GM12878 (cell line): ENCODE results near the gene LIG4. TPM values are rescaled to one million over a fixed set of nuclear protein-coding genes. Genes with fewer than 3 reads are reported as not detected.

Source experiments
- EGR1 ChIP-seq, 2 experiments: IDR thresholded peaks; 1 replicate in 1 of 2; 2 replicates in 1 of 2; pipeline ENCODE4 v1.6.1; 2011 to 2012; ENCODE audit warnings: low read depth in 2 of 2, low read length in 2 of 2, borderline replicate concordance in 1 of 2, mild to moderate bottlenecking in 1 of 2, moderate library complexity in 1 of 2
- GATAD2B ChIP-seq: fragments of 450-650 bp; conservative IDR thresholded peaks from 2 replicates; pipeline ENCODE4 v1.6.1; 2017; ENCODE audit warnings: low read depth, mild to moderate bottlenecking, moderate library complexity
- IKZF2 ChIP-seq, 2 experiments: fragments of 450-650 bp; IDR thresholded peaks; 2 replicates each; pipeline ENCODE4 v1.6.1; 2017; ENCODE audit warnings: mild to moderate bottlenecking in 2 of 2, moderate library complexity in 2 of 2
- JUNB ChIP-seq: IDR thresholded peaks from 2 replicates; pipeline ENCODE4 v1.6.1; 2016; ENCODE audit warnings: antibody characterized with exemption, mild to moderate bottlenecking
- MEF2A ChIP-seq: IDR thresholded peaks from 2 replicates; pipeline ENCODE4 v1.6.1; 2011; ENCODE audit warnings: low read depth, mild to moderate bottlenecking, low read length, moderate library complexity; ENCODE audit not compliant: insufficient read depth
- NFYB ChIP-seq: IDR thresholded peaks from 2 replicates; pipeline ENCODE4 v1.6.1; 2011; ENCODE audit warnings: low read depth, mild to moderate bottlenecking, low read length, improper control_type of control experiment, moderate library complexity; ENCODE audit not compliant: insufficient read depth
- PAX5 ChIP-seq: IDR thresholded peaks from 2 replicates; pipeline ENCODE4 v1.6.1; 2011; ENCODE audit warnings: low read depth, low read length, borderline replicate concordance
- PKNOX1 ChIP-seq: fragments of 450-650 bp; IDR thresholded peaks from 2 replicates; pipeline ENCODE4 v1.6.1; 2016; ENCODE audit warnings: mild to moderate bottlenecking
- PML ChIP-seq: IDR thresholded peaks from 2 replicates; pipeline ENCODE4 v1.6.1; 2012; ENCODE audit warnings: low read length, inconsistent platforms
- TBL1XR1 ChIP-seq: IDR thresholded peaks from 2 replicates; pipeline ENCODE4 v1.6.1; 2012; ENCODE audit warnings: low read depth, low read length, improper control_type of control experiment
- TCF7 ChIP-seq: IDR thresholded peaks from 2 replicates; pipeline ENCODE4 v1.6.1; 2014; ENCODE audit warnings: antibody characterized with exemption, borderline replicate concordance
- YY1 ChIP-seq: IDR thresholded peaks from 2 replicates; pipeline ENCODE4 v1.6.1; 2011; ENCODE audit warnings: low read depth, mild to moderate bottlenecking, low read length
- ZBTB11 ChIP-seq: fragments of 450-650 bp; formaldehyde crosslinking; IDR thresholded peaks from 2 replicates; pipeline ENCODE4 v1.5.0; 2022; ENCODE audit warnings: mild to moderate bottlenecking, missing genetic modification characterization
- ZBTB4 ChIP-seq: fragments of 450-650 bp; formaldehyde crosslinking; IDR thresholded peaks from 2 replicates; pipeline ENCODE4 v1.4.0; 2022; ENCODE audit warnings: mild to moderate bottlenecking, moderate library complexity
- ZNF24 ChIP-seq: fragments of 450-650 bp; IDR thresholded peaks from 2 replicates; pipeline ENCODE4 v1.6.1; 2017; ENCODE audit warnings: antibody characterized with exemption, mild to moderate bottlenecking
- ZNF592 ChIP-seq: fragments of 450-650 bp; IDR thresholded peaks from 2 replicates; pipeline ENCODE4 v1.6.1; 2017; ENCODE audit warnings: mild to moderate bottlenecking, moderate library complexity
- polyA plus RNA-seq, 11 experiments: library from polyadenylated mRNA; depleted of rRNA in 4 of 11; unstranded in 6 of 11; stranded (reverse) in 5 of 11; fragments of >200 nt; fragmentation: Nextera tagmentation in 4 of 11; fragmentation: Illumina TruSeq in 1 of 11; extraction: Ambion mirVana in 4 of 11; extraction: Trizol in 1 of 11; gene quantifications; 1 replicate in 1 of 11; 2 replicates in 10 of 11; pipeline versions ENCODE4 v1.2.1 to v1.2.3, GENCODE V29; 2011 to 2016; ENCODE audit warnings: inconsistent platforms in 2 of 11, missing spikeins in 2 of 11, low read depth in 1 of 11
- total RNA-seq, 4 experiments: library from RNA; depleted of rRNA in 3 of 4; stranded (reverse); fragments of >200 nt in 3 of 4; fragmentation: Illumina TruSeq in 1 of 4; extraction: Trizol in 1 of 4; gene quantifications; 2 replicates each; pipeline versions ENCODE4 v1.2.1 to v1.2.3, GENCODE V29; 2013 to 2021

Gene LIG4
- total and polyA plus RNA-seq, 10 of the 15 experiments (the other 5 are each of a cell fraction or from before 2014, with no cell fraction given) = 2.3 to 15.0 (median 8.5) TPM

GRCh38 chr13:108218044-108218974 is 3.0 kb upstream of the LIG4 start, which contains the start of gene ABHD13 (continued):
- TF ChIP-seq ZNF24 (0 out of 2 replicates have a peak, but pooled peaks have one; percentile 10), ZBTB11 (CRISPR knock-in tag) (peak; percentile 90), TBL1XR1 (peak; percentile 68), JUNB (no peak), PAX5 (no peak; the same call in 1 of the 2 replicates), PML (peak; percentile 53; the same call in 1 of the 2 replicates), GATAD2B (peak; percentile 84), MEF2A (no peak), TCF7 (peak; percentile 46; the same call in 1 of the 2 replicates), PKNOX1 (peak; percentile 16; the same call in 1 of the 2 replicates), IKZF2 (IDR thresholded peaks at IDR 0.05) (peak; percentile 63 to 70; a peak in 3 of 4 replicates), ZNF592 (no peak), EGR1 (IDR thresholded peaks at IDR 0.05; ENCODE audit: borderline replicate concordance in 1 of 2, low read depth in 2 of 2, low read length in 2 of 2) (peak; percentile 7 to 51; a peak in 2 of 3 replicates), NFYB (no peak), ZBTB4 (CRISPR knock-in tag) (no peak), YY1 (peak; percentile 85)
